Fibroblast of lung (primary cell): Measurements from ENCODE around the gene PACSIN1. TPM values are rescaled to one million over a fixed set of nuclear protein-coding genes. Genes with fewer than 3 reads are reported as not detected.
A peak's percentile ranks its signal among the peaks of the same experiment; 100 is the strongest.

Experiments used
- DNase-seq, 2 donors: peaks; one replicate each; pipeline versions ENCODE4 v3.0.0 to v3.0.0-alpha.2; 2010; ENCODE audit warnings: low read depth in 2 of 2
- H2AFZ ChIP-seq: 2 replicates; pipeline ENCODE4 v1.5.1; 2012; ENCODE audit warnings: low read length, control low read depth, inconsistent platforms
- H3K27ac ChIP-seq: 2 replicates; pipeline ENCODE4 v1.5.1; 2011; ENCODE audit warnings: low read length, control low read depth; ENCODE audit not compliant: insufficient read depth
- H3K27me3 ChIP-seq: 2 replicates; pipeline ENCODE4 v1.5.1; 2011; ENCODE audit warnings: mild to moderate bottlenecking, low read length; ENCODE audit not compliant: control insufficient read depth, insufficient read depth
- H3K36me3 ChIP-seq: 2 replicates; pipeline ENCODE4 v1.5.1; 2011; ENCODE audit warnings: low read length; ENCODE audit not compliant: control insufficient read depth, insufficient read depth
- H3K4me1 ChIP-seq: 2 replicates; pipeline ENCODE4 v1.5.1; 2011; ENCODE audit warnings: low read length; ENCODE audit not compliant: control insufficient read depth, insufficient read depth; ENCODE audit errors: extremely low read depth
- H3K4me2 ChIP-seq: 2 replicates; pipeline ENCODE4 v1.5.1; 2011; ENCODE audit warnings: low read length, control low read depth; ENCODE audit not compliant: insufficient read depth; ENCODE audit errors: extremely low read depth
- H3K4me3 ChIP-seq, 4 experiments: fragments of 200-600 bp in 1 of 4; sonication (generic) in 1 of 4; replicated peaks in 1 of 4; 2 replicates each; pipeline ENCODE4 v1.5.1; 2011 to 2016; ENCODE audit warnings: low read length in 4 of 4, low read depth in 3 of 4, mild to moderate bottlenecking in 3 of 4, control low read depth in 2 of 4, inconsistent platforms in 1 of 4, mixed read lengths in 1 of 4; ENCODE audit not compliant: insufficient read depth in 1 of 4; ENCODE audit errors: control extremely low read depth in 1 of 4
- H3K79me2 ChIP-seq: 2 replicates; pipeline ENCODE4 v1.5.1; 2012; ENCODE audit warnings: mild to moderate bottlenecking, low read length, inconsistent platforms; ENCODE audit not compliant: control insufficient read depth, insufficient read depth
- H3K9ac ChIP-seq: 2 replicates; pipeline ENCODE4 v1.5.1; 2011; ENCODE audit warnings: mild to moderate bottlenecking, low read length, control low read depth; ENCODE audit not compliant: insufficient read depth
- H3K9me3 ChIP-seq: 2 replicates; pipeline ENCODE4 v1.5.1; 2012; ENCODE audit warnings: low read depth, low read length; ENCODE audit not compliant: control insufficient read depth, insufficient read depth
- H4K20me1 ChIP-seq: 2 replicates; pipeline ENCODE4 v1.5.1; 2011; ENCODE audit warnings: low read length; ENCODE audit not compliant: control insufficient read depth, insufficient read depth; ENCODE audit errors: extremely low read depth
- EZH2 ChIP-seq: IDR thresholded peaks from 2 replicates; pipeline ENCODE4 v1.5.1; 2012; ENCODE audit warnings: low read length, control low read depth, mild to moderate bottlenecking; ENCODE audit errors: missing control alignments
- polyA plus RNA-seq, 2 donors: library from polyadenylated mRNA; depleted of rRNA in 1 of 2; stranded (reverse) in 1 of 2; unstranded in 1 of 2; fragments of >200 nt; gene quantifications; 2 replicates each; pipeline ENCODE4 v1.2.1, GENCODE V29; 2011 to 2012; ENCODE audit warnings: missing spikeins in 1 of 2
- total RNA-seq: library from RNA; depleted of rRNA; stranded (reverse); fragments of >200 nt; gene quantifications from 2 replicates; pipeline ENCODE4 v1.2.1, GENCODE V29; 2014
- TF ChIP-seq, protein P1 (sequence below), 2 donors: IDR thresholded peaks in 1 of 2; conservative IDR thresholded peaks in 1 of 2; 1 replicate in 1 of 2; 2 replicates in 1 of 2; pipeline ENCODE4 v1.5.1; 2011 to 2012; ENCODE audit warnings: low read length in 2 of 2, control low read depth in 1 of 2, inconsistent platforms in 1 of 2, low read depth in 1 of 2, mild to moderate bottlenecking in 1 of 2

Gene PACSIN1
- total and polyA plus RNA-seq, 2 donors (not counting 1 experiment from before 2014, with no cell fraction given) = under 0.01 TPM; not detected in 1

DNA sequence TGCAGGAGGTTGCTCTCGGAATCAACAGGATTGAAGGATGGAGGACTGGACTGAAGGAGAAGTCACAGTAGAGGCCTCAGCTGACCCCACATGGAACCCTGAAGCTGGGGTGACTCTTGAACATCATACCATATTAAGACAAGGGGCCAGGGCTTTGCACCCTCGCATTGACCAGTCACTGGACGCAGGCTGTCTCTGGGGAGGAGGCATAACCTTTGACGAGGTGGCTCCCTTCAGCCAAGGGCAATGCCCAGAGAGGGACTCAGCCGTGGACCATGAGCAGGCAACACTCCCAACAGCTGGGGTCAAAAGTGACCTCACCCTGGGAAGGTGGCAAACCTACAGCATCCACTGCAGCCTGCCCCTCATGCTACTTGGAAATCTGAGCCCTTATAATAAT, 21.7 kb downstream of the PACSIN1 start:
- TF ChIP-seq EZH2 = no peak
- TF ChIP-seq, protein P1, sequence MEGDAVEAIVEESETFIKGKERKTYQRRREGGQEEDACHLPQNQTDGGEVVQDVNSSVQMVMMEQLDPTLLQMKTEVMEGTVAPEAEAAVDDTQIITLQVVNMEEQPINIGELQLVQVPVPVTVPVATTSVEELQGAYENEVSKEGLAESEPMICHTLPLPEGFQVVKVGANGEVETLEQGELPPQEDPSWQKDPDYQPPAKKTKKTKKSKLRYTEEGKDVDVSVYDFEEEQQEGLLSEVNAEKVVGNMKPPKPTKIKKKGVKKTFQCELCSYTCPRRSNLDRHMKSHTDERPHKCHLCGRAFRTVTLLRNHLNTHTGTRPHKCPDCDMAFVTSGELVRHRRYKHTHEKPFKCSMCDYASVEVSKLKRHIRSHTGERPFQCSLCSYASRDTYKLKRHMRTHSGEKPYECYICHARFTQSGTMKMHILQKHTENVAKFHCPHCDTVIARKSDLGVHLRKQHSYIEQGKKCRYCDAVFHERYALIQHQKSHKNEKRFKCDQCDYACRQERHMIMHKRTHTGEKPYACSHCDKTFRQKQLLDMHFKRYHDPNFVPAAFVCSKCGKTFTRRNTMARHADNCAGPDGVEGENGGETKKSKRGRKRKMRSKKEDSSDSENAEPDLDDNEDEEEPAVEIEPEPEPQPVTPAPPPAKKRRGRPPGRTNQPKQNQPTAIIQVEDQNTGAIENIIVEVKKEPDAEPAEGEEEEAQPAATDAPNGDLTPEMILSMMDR (conservative IDR thresholded peaks at IDR 0.05 in 1 of 2, IDR thresholded peaks at IDR 0.05 in 1 of 2; ENCODE audit: low read depth in 1 of 2, low read length in 2 of 2) = no peak
- H3K4me2 ChIP-seq = no peak overlapping the region

DNA sequence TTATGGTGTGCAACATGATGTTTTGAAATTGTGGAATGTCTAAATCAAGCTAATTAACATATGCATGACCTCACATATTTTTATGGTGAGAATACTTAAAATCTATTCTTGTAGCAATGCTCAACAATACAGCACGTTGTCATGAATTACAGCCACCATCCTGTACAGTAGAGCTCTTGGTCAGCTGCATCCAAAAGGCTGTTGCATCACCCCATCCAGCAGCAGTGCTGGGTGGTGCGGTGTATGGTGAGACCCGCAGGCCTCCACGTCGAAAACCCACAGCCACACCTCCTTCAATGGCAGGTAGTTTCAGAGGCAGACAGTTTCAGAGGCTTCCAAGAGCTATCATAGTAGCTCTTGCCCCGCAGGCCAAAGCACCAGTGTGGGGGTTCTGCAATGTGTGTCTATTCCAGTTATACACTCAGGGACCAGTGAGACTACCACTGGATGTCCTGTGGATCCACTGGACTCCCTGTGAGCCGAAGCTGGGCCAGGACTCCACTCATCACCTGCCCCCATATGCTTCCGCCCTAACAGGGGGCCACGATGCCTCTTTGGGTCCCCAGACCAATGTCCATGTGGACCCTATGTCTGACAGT, 23.4 kb downstream of the PACSIN1 start:
- Histone ChIP-seq H3K36me3 (no peaks in the 10 kb centered on the region), H3K9ac (no peak overlapping the region), H3K79me2 (no peaks in the 10 kb centered on the region), H4K20me1 (no peaks in the 10 kb centered on the region), H3K4me2 (no peak overlapping the region), H2AFZ (no peak overlapping the region), H3K27ac (no peak overlapping the region), H3K27me3 (peaks cover 3% of the 10 kb centered on the region), H3K9me3 (no peaks in the 10 kb centered on the region), H3K4me3 (no peak overlapping the region), H3K4me1 (no peaks in the 10 kb centered on the region)
- no peak for TF ChIP-seq EZH2
- TF ChIP-seq, protein P1 (conservative IDR thresholded peaks at IDR 0.05 in 1 of 2, IDR thresholded peaks at IDR 0.05 in 1 of 2; ENCODE audit: low read depth in 1 of 2, low read length in 2 of 2) = no peak
- peak in 1 of 2 donors; percentile 28 for DNase-seq

More for the DNA sequence above, 21.7 kb downstream of the PACSIN1 start:
- no peaks in the 10 kb centered on the region for H3K9me3 ChIP-seq
- H3K9ac ChIP-seq = no peak overlapping the region
- no peaks in the 10 kb centered on the region for H3K4me1 ChIP-seq
- no peak overlapping the region for H3K27ac ChIP-seq
- peaks cover 3% of the 10 kb centered on the region for H3K27me3 ChIP-seq
- no peak overlapping the region for H3K4me3 ChIP-seq
- no peaks in the 10 kb centered on the region for H3K36me3 ChIP-seq
- no peak for DNase-seq
- H4K20me1 ChIP-seq = no peaks in the 10 kb centered on the region
- H3K79me2 ChIP-seq = no peaks in the 10 kb centered on the region
- H2AFZ ChIP-seq = no peak overlapping the region

DNA sequence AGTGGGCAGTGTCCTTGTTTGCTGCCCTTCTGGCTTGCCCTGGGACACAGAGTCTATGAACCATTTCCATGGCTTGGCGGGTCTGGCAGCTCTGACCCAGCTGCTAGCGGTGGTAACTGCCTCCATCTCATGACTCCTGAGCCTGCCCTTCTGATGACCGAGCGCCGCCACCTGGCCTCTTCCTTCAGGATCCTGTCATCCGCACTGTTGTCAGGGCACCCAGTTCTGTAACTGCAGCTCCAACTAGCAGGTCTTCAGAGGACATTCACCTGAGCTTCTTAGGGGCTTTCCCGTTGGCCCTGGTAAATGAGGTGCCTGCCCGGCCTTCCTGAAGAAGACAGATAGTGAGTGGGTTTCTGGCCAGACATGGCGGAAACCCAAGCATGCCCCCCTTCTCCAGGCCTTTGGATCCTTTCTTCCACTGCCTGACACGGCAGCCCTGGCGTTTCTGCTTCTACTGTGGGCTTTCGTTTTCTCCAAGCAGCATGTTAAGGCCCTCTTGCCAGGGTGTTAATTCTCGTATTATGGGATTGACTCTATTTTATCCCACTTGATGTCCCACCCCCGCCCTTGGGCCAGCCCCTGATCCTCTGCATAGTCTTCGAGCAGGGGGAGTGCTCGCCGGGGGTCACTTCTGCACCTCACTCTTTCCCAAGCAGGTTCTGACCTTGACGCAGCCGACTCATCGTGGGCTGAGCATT, 24.7 kb downstream of the PACSIN1 start:
- Histone ChIP-seq H4K20me1 (no peaks in the 10 kb centered on the region), H3K9me3 (no peaks in the 10 kb centered on the region), H3K4me2 (no peak overlapping the region), H3K4me1 (no peaks in the 10 kb centered on the region), H3K4me3 (no peak overlapping the region), H3K27ac (no peak overlapping the region), H2AFZ (no peak overlapping the region), H3K79me2 (no peaks in the 10 kb centered on the region), H3K36me3 (no peaks in the 10 kb centered on the region), H3K9ac (no peak overlapping the region), H3K27me3 (peaks cover 3% of the 10 kb centered on the region)
- DNase-seq = no peak
- TF ChIP-seq EZH2 = no peak
- TF ChIP-seq, protein P1 (conservative IDR thresholded peaks at IDR 0.05 in 1 of 2, IDR thresholded peaks at IDR 0.05 in 1 of 2; ENCODE audit: low read depth in 1 of 2, low read length in 2 of 2) = no peak
